Thoracic aorta (tissue), 2 donors: ENCODE data around the gene PKNOX2. TPM values are rescaled to one million over a fixed set of nuclear protein-coding genes. Genes with fewer than 3 reads are reported as not detected.

Experiments
- ATAC-seq: fragments of 150-250 bp; one replicate; pipeline ENCODE4 v1.8.0; 2017; ENCODE audit warnings: low read depth; ENCODE audit not compliant: insufficient number of reproducible peaks, low FRiP score
- DNase-seq: peaks from one replicate; pipeline ENCODE4 v3.0.0-alpha.2; 2020; ENCODE audit warnings: low spot score
- H3K27ac ChIP-seq, 2 donors: fragments of 200-600 bp; sonication (generic); 1 replicate in 1 of 2; 2 replicates in 1 of 2; pipeline ENCODE4 v1.5.1; 2016; ENCODE audit warnings: mild to moderate bottlenecking in 2 of 2, moderate library complexity in 2 of 2
- H3K27me3 ChIP-seq: fragments of 200-600 bp; sonication (generic); replicated peaks from 2 replicates; pipeline ENCODE4 v1.6.0; 2016; ENCODE audit warnings: mild to moderate bottlenecking; ENCODE audit not compliant: insufficient read depth
- H3K36me3 ChIP-seq: fragments of 200-600 bp; sonication (generic); one replicate; pipeline ENCODE4 v1.5.1; 2016
- H3K4me1 ChIP-seq, 2 donors: fragments of 200-600 bp; sonication (generic); 1 replicate in 1 of 2; 2 replicates in 1 of 2; pipeline versions ENCODE4 v1.5.1 to v1.6.0; 2016; ENCODE audit warnings: low read depth in 2 of 2, mild to moderate bottlenecking in 1 of 2; ENCODE audit not compliant: control insufficient read depth in 1 of 2
- H3K4me3 ChIP-seq: fragments of 200-600 bp; sonication (generic); 2 replicates; pipeline ENCODE4 v1.5.1; 2016; ENCODE audit warnings: mild to moderate bottlenecking
- H3K9me3 ChIP-seq: fragments of 200-600 bp; sonication (generic); 2 replicates; pipeline ENCODE4 v1.5.1; 2016
- total RNA-seq, 2 donors: library from RNA; depleted of rRNA; stranded (reverse); fragments of >200 nt; gene quantifications; one replicate each; pipeline versions ENCODE4 v1.1.0 to v1.2.3, GENCODE V29; 2016
- TF ChIP-seq, protein P1 (sequence below): fragments of 200-600 bp; sonication (generic); IDR thresholded peaks from one replicate; pipeline ENCODE4 v1.5.1; 2019; ENCODE audit warnings: antibody characterized with exemption

The PKNOX2 gene
- total RNA-seq, 2 donors from 2014 or later, result 1.4 to 9.2 TPM

DNA sequence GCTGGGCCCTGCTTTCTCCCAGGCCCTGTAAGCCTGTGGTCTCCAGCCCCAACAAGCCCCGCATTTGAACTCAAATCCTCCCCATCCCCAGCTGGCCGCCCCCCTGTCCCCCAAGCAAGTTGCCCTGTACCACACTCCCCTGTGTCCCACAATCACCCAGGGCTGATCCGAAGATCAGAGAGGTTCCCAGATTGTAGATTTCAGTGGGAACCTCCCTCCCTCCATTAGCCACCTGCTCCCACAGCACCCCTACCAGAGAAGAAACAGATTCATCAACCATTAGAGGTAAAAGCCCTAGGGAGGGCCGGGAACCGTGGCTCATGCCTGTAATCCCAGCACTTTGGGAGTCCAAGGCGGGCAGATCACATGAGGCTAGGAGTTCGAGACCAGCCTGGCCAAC is 224.1 kb downstream of the PKNOX2 start:
- Histone ChIP-seq H3K27me3 (no peaks in the 10 kb centered on the region), H3K27ac (no peak overlapping the region), H3K4me3 (no peak overlapping the region), H3K36me3 (no peaks in the 10 kb centered on the region), H3K9me3 (no peaks in the 10 kb centered on the region), H3K4me1 (peaks cover 13 to 20% of the 10 kb centered on the region in 2 donors)
- TF ChIP-seq, protein P1, sequence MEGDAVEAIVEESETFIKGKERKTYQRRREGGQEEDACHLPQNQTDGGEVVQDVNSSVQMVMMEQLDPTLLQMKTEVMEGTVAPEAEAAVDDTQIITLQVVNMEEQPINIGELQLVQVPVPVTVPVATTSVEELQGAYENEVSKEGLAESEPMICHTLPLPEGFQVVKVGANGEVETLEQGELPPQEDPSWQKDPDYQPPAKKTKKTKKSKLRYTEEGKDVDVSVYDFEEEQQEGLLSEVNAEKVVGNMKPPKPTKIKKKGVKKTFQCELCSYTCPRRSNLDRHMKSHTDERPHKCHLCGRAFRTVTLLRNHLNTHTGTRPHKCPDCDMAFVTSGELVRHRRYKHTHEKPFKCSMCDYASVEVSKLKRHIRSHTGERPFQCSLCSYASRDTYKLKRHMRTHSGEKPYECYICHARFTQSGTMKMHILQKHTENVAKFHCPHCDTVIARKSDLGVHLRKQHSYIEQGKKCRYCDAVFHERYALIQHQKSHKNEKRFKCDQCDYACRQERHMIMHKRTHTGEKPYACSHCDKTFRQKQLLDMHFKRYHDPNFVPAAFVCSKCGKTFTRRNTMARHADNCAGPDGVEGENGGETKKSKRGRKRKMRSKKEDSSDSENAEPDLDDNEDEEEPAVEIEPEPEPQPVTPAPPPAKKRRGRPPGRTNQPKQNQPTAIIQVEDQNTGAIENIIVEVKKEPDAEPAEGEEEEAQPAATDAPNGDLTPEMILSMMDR, result no peak
- DNase-seq (no peak), ATAC-seq (no peak)

DNA sequence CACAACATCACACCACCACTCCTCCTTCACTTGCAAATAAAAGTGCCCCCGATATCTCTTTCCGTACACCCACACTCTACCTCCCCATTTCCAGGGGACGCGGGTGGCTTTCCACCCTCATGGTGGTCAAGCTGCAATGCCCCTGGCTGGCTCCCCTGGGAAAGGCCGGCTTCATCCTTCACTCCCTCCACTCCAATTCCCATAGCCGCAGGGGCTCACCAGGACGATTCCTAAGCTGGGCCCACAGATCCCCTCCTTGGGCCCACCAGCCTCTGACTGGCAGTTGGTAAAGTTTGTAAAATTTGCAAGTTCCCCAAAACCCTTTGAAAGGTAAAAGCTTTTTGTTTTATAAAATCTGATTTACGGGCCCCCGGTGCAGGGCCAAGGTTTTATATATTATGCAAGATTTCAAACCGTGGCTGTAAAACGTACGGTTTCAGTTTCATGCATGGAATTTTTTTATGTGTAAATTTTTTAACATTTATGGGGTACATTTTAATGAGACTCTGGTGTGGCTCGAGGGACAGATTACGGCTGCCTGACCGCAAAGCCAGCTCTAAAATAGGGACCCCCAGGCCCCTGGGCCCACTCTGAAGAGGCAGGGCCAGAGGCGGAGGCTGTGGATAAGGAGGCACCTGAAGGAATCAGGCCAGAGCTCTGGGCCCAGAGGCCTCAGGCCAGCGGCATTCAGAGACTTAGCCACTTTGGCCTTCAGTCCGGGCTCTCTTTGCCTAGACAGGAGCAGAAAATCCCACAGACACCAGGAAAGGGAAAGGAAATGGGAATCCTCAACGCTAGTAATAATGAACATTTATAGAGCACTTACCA is 225.0 kb downstream of the PKNOX2 start:
- Histone ChIP-seq H3K27ac (no peak overlapping the region), H3K4me1 (peaks cover 13 to 20% of the 10 kb centered on the region in 2 donors), H3K27me3 (no peaks in the 10 kb centered on the region), H3K4me3 (no peak overlapping the region), H3K36me3 (no peaks in the 10 kb centered on the region), H3K9me3 (no peaks in the 10 kb centered on the region)
- ATAC-seq, result no peak
- TF ChIP-seq, protein P1, result no peak
- no peak for DNase-seq

DNA sequence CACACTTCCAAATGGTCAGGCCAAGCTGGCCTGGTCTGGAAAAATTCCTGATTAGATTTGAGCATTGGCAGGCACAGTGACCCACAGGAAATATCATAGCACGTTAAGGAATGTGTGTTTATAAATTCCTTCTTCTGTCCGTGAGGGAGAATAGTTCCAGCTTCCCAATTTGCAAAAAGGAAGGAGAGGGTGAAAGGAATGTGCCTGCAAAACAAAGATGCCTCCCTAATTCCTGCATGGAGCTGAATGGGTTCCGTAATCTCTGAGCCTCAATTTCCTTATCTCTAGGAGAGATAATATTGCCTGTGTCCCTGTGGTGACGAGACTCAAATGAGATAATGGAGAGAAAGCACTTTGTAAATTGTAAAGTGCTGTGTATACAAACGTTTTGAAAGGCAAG is 226.4 kb downstream of the PKNOX2 start:
- H3K27me3 ChIP-seq, result no peaks in the 10 kb centered on the region
- no peak for DNase-seq
- TF ChIP-seq, protein P1, result no peak
- H3K36me3 ChIP-seq, result no peaks in the 10 kb centered on the region
- H3K9me3 ChIP-seq, result no peaks in the 10 kb centered on the region
- peak overlapping the region; percentile 69 to 72 for H3K27ac ChIP-seq
- peak; percentile 45 for ATAC-seq
- H3K4me1 ChIP-seq, result peaks cover 13 to 20% of the 10 kb centered on the region in 2 donors
- peak overlapping the region; percentile 18 for H3K4me3 ChIP-seq

DNA sequence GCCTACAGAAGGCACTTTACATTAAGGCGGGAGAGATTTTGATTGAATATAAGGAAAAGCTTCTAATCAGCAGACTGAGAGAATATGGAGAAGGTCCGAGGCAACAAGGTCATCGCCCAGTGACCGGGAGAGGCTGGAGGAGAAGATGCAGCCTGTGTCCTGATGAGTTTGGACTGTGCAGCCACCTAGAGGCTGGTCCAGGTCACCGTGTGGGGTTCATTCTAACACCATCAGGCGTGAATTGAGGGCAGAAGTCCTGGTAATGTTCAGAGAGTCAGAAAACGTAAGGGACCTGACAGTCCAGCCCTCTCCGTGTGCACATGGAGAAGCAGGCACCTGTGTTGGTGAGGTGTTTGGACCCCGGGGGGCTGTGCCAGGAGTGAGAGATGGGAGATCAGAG is 228.8 kb downstream of the PKNOX2 start:
- TF ChIP-seq, protein P1, result no peak
- no peak overlapping the region for H3K27ac ChIP-seq
- no peaks in the 10 kb centered on the region for H3K36me3 ChIP-seq
- H3K4me1 ChIP-seq, result peaks cover 13 to 20% of the 10 kb centered on the region in 2 donors
- no peaks in the 10 kb centered on the region for H3K9me3 ChIP-seq
- H3K27me3 ChIP-seq, result no peaks in the 10 kb centered on the region
- ATAC-seq (no peak), DNase-seq (no peak)
- H3K4me3 ChIP-seq, result no peak overlapping the region

DNA sequence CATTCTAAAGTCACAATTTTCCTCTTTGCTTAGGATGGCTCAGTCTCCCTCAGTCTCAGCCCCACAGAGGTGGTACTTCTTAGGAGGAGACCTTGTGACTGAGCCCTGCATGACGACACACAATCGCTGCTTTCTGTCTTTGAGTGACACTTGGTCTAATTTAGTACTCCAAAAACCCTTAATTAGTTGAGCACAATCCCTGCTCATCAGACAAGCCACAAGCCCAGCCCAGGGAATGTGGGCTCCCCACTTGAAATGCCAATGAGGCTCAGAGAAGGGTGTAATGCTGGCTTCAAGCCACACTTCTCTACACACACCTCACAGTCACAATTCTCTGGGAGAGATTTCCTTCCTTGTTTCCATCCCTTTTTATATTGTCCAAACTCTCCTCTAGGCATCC is 229.7 kb downstream of the PKNOX2 start:
- ATAC-seq (no peak), DNase-seq (no peak)
- H3K9me3 ChIP-seq, result no peaks in the 10 kb centered on the region
- peaks cover 13 to 20% of the 10 kb centered on the region in 2 donors for H3K4me1 ChIP-seq
- TF ChIP-seq, protein P1, result no peak
- H3K27ac ChIP-seq, result no peak overlapping the region
- H3K27me3 ChIP-seq, result no peaks in the 10 kb centered on the region
- no peak overlapping the region for H3K4me3 ChIP-seq
- H3K36me3 ChIP-seq, result no peaks in the 10 kb centered on the region
